NCI-H1436 (cell line): Measurements from ENCODE around the gene PCARE.
"Not testable (repeated sequence)": the region's sequence is repeated elsewhere in the genome, so short reads cannot be mapped to it uniquely, and the experiment has no call there.

Source experiments
- DNase-seq: peaks from one replicate; lab custom pipeline; 2025; lab: John Stamatoyannopoulos, UW

Gene PCARE

DNA sequence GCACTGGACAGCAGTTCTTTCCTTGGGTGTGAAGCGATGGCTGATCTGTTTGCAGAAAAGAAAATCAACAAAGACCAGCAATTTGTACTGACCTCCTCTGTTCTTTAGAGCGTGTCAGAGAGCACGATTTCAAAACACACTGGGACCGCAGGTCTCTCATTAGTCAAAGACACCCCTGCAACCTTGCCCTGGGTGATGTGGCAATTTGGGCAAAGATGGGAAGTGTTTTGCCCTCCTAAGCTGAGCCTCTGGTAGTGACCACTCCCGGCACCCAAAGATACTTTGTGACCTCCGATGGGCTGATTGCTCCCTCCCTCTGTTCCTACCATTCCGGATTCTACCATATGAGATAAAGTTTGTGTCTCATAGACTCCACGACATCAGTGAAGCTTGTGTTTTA is 22.6 kb upstream of the PCARE start:
- no peak for DNase-seq

DNA sequence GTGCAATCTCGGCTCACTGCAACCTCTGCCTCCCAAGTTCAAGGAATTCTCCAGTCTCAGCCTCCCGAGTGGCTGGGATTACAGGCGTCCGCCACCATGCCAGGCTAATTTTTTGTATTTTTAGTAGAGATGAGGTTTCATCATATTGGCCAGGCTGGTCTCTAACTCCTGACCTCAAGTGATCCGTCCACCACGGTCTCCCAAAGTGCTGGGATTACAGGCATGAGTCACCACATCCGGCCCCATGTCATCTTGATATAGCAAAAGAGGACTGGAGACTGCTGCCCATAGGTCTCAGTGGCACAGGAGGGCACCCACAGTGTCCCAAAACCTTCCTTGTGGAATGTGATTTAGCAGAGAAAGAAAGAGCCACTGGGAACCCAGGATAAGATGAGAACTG is 16.0 kb upstream of the PCARE start:
- DNase-seq: not testable (repeated sequence)

DNA sequence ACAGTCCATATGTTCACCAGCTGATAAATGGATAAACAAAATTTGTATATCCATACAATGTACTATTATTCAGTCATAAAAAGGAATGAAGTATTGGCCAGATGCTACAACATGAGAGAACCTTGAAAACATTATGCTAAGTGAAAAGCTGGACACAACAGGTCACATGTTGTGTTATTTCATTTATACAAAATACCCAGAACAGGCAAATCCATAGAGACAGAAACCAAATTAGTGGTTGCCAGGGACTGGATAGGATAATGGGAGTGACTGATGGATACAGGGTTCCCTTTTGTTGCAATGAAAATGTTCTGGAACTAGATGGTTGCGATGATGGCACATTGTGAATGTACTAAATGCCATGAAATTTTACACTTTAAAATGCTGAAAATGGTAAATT is 10.2 kb upstream of the PCARE start:
- no peak for DNase-seq

DNA sequence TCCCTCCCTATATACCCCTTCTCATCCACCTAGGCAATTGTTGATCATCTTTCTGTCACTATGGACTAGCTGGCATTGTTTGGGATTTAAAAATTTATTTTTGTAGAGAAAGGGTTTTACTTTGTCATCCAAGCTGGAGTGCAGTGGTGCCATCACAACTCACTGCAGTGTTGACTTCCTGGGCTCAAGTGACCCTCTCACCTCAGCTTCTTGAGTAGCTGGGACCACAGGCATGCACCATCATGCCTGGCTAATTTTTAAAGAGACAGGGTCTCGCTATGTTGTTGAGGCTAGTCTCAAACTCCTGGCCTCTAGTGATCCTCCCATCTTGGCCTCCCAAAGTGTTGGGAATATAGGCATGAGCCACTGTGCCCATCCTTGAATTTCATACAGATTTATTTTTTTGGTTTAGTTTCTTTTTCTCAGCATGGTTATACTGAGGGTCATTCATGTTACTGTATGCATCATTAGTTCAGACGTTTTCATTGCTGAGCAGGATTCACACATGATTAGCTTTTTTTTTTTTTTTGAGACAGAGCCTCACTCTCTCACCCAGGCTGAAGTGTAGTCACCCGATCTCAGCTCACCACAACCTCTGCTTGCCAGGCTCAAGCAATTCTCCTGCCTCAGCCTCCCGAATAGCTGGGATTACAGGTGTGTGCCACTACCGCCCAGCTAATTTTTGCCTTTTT is 8.6 kb upstream of the PCARE start:
- DNase-seq: no peak

DNA sequence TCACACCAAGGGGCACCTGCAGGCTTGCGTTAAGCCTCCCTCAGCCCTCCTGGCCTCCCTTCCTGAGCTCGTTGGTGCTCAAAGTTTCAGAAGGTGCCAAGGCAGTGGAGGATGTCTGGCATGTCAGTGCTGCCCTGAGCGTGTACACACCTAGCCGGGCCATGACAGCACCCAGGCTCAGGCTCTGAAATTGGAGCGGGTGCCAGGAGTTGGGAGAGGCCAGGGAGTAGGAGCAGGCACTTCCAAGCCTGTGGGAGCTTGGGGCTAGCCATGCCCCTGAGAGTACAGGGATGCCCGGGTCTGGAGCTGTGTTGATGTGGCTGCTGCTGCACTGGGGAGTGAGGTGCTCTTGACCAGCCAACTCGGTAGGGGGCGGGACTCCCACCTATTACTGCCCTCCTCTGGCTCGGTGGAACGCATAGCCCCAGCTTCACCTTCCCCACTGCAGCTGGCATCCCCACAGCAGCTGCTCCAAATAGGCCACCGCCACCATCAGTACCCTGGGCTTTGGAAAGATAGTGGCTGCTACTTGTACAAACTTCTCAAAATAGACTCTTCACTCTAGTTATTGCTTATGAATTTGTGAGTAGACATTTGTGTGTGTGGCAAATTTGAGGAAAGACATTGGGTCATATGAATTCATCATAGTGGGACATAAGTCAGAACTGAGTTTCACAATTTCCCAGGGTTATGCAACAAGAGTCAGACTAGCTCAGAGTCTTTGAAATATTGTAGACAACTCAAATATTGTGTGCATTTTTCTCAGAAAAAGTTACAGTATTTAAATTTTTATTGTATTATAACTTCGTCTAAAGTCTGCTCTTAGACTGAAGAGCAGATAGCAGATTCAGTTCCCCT is 6.8 kb upstream of the PCARE start:
- DNase-seq: no peak

DNA sequence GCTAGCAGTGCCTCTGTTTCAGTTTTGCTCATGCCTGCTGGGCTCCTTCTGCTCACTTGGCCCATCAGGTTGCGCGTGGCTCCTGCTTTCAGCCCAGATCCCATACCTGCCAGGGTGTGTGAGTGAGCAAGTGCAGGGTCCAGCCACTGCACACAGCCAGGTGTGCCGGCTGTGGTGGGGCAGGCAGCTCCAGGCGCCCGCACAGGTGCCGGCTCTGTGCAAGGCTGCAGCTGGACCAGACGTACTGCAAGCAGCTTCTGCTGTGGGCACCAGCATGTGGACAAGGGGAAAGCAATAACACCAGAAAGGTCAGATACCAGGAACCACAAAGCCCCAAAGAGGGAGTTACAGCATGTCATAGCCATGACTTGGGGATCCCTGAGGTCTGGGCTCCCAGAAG is 5.6 kb upstream of the PCARE start:
- DNase-seq: no peak

DNA sequence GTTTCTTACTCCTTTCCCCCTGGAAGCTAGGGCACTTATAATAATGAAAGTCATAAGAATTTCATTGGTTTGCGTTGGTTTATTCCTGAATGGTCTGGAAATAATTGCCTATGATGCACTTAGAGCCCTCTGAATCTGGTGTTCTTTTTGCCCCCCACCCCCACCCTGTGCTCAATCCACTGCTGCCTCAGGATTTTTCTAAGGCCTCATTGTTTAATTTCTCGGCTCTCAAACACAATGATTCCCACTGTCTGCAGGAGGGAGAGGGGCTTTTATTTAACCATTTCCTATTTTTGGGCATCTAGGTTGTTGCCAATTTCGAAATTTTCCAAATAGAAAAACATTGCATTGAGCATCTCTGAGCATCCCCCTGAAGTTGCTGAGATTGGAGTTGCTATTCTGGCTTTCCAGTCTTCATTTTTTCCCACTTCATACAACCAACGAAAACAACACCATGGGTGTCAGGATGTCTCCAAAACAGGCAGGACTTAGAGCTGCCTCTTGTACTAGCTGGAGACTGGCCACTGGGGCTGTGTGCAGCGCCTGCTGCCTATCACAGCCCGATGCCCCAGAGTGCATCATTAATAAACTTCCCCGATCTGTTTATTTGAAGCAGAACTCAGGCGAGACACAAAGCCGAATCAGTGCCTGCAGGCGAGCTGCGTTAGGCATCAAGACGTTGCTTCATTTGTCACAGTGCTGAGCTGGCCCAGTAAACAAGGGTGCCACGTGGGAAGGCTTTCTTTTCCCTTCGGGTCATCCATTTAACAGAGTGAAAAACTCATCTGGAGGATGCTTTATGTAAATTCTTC is 1.8 kb upstream of the PCARE start:
- DNase-seq: no peak

DNA sequence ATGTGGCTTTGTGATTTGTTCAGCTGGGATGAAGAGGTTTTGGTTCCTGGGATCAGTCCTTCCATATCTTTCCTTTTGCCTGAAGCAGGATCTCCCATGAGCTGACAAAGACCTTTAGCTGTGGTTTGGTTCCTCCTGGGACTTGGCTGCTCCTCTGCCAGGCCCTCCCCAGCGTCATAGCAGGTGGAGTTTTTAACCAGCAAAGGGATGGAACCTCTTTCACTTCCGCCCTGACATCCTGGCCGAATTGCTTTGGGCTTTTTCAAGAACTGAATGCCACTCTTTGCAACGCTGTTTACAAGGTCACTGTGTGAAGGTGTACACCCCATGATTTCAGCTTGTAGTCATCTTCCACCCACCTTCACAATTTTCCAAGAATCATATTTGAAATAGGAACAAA is 390 bp downstream of the PCARE start:
- no peak for DNase-seq

DNA sequence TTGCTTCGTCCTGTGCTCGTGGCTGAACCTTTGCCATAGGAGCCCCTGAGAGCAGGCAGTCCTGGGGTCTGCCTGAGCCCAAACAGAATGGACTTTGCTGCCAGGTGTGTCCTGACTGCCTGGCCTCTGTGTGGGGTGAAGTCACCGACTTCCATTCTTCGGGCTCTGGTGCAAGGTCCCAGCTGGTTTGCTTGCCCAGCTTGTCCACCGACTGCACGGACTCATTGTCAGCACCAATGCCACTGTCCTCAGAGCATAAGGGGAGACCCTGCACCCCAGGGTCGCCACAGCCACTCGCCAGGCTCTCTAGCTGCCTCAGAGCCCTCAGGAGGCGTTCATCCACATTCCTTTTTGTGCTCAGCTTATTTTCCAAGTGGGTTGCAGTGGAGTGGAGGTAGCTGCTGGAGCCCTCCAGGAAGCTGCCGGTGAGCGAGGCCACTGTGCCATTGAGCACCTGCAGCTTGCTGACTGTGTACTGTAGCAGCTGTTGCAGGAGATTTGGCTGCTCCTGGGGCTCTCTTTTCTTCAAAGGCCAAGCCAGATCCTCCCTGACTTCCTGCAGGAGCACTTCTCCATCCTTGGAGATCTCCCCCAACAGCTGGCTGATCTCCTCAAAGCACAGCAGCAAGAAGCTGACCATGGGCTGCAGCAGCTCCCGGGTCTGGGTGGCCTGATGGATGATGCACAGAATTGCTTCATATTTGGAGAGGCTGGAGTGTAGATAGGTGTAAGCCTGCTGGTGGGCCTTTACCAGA is 1.2 kb downstream of the PCARE start:
- no peak for DNase-seq

DNA sequence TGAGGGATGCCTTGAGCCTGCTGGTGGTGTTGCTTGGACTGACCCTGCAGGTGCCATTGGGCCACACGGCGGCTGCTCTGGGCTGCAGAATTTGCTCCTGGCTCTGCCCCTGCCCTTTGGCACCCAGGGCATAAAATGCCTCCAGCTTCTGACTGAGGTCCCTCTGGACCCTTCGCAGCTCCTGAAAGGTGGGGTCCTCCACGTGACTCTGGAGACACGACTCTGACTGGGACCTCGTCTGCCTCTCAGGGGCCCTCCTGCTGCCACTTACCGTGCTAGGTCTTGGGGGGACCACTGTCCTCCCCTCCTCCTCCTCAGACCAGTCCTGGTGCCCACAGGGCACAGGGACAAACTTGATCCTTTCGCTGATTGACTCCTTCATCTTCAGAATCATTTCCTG is 2.1 kb downstream of the PCARE start:
- DNase-seq: no peak

DNA sequence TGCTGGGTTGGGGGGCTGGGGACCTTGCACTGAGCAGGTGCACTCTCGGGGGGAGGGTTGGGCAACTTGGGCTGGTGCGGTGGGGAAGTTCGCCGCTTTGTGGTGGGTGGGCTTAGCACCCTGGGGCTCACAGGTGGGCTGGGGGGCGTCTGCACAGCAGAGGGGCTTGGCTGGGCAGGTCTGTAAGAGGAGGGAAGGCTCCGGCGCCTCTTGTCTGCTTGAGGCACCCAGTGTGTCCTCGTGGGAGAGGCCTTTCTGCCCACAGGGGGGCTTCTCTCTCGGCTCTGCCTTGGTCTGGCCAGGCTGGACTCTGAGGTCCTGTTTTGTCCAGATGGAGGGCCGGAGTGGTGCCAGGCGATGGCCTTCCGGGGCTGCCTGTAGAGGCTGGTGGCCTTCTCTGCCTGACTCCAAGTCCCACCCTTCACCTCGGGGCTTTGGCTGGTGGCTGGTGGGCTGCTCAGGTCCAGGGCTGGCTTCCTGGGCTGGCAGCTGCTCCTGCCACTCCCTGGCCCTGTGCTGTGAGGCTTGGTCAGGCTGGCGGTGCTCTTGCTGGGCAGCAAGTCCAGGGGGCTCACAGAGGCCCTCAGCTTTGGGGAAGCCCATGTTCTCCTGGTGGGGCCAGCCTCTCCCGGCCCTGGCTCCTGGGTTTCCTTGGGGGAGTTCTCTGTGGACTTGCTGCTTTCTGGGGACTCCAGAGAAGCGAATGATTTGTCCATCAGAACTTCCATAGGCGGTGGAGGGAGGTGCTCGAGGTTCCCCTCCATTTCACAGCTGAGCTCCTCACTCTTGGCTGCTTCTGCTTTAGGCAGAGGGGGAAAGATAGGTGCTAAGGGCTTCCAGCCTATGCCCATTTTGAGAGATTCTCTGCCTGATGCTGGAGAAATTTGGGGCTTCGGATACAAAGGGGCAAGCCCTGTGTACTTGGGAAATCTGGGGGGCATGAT is 3.0 kb downstream of the PCARE start:
- no peak for DNase-seq

DNA sequence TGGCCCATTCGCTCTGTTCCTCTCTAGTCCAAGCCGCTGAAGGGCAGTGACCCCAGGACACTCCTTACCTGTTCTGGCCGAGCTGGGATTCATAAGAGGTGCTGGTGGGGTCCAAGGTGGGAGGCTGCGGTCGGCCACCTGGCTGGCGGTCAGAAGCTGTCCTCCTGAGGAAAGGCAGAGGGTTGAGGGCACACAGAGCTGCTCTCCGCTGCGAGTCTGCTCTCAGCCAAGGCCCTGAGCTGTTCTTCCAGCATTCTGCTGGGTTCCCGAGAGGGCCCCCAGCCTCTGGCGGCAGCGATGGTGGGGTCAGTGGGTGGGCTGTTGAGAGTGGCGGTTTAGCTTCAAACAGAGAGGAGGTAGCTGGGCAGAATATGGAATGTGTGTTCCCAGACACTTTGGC is 3.8 kb downstream of the PCARE start:
- no peak for DNase-seq

DNA sequence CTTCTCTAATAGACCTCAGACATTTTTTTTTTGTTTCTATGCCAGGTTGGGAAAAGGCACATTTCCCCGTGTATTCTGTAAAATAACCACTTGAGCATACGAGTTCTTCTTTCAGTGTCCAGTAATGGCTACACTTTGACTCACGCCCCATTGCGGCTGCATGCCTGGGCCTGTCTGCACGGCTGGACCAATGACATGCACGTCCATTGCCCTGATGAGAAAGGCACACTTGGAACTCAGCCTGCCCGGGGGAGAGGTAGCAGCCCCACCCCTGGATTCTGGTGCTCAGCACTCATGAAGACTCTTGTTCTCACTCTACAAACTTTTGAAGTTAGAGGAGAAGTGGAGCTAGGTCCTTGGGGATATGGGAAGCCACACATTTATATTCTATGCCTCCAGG is 5.8 kb downstream of the PCARE start:
- DNase-seq: no peak

DNA sequence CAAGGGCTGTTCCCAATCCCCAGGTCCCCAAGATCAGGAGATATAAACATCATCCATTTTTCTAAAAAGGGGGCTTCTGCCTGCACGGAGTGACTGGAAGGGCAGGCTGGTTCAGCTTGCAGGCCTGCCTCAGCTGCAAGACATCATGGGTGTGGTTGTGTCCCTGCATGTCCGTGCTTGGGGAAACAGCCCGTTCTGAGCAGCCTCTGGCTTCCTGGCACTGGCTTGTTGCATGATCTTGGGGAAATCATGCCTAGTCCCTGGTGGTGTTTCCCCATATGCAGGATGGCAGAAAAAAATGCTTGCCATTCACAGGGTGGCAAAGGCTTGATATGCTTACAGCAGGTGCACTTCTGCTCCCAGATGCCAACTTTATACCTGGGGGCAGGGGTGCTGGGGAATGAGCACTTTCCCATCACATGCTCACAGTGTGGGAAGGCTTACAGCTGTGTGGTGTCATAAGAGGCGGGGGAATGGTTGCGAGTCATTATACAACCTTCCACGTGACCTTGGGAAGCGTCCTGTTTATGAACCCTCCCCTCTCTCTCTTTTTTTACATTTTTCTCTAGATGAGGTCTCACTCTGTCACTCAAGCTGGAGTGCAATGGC is 7.2 kb downstream of the PCARE start:
- no peak for DNase-seq

DNA sequence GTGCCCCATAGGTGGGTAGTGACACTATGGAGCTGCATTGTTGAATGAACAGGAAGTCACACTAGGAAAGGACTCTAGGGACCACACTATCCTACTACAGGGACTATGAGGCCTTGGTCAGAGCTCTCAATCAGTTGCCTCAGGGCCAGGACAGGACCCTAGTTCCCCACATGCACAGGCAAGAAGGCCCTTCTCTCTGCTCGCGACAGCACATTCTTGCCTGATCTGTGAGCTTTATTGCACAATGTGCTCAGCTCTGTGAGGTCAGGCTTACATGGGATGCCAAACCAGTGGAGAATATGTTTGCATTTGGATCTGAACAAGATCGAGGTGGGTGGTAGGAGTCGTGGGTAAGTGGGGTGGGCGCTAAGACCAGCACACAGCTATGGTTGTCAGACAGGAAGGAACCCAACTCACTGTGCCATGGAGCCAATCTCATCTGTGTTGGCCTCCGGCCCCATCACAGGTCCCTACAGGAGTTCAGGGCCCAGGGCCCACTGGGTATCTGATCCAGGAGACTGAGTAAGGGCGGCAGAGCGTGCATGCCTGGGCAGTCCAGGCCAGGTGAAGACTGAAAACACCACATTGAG is 8.0 kb downstream of the PCARE start:
- DNase-seq: no peak

DNA sequence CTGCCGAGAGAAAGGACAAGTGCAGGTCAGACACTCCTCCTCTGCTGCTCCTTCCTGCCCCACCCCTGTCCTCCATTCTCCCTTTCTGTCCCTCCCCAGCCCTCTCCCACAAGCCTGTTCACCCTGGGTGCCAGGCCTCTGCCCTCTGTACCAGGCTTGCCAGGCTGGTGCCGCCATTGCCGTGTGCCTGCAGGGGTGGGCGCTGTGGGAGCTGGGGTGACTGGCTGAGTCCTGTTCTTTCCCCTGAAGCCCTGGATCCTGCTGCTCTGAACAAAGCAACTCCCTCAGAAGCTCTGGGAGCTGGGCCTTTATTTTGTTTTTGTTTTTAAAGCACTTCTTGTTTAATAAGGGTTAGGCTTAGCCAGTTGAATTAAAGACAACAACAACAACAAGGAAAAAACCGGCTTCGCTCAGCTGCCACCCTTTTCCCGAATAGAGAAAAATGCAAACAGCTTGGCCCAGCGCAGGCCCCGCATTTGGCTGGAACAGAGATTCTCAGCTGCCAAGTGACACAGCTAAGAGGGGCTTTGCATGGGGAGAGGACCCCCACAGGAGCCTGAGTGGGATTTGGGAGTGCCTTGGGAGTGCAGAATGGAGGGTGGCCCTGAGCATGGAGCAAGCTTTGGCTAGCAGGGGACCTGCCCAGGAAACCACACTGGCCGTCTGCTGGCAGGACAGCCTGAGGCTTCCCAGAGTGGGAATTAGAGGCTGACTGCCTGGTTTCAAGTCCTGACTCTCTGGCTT is 9.1 kb downstream of the PCARE start:
- DNase-seq: no peak

DNA sequence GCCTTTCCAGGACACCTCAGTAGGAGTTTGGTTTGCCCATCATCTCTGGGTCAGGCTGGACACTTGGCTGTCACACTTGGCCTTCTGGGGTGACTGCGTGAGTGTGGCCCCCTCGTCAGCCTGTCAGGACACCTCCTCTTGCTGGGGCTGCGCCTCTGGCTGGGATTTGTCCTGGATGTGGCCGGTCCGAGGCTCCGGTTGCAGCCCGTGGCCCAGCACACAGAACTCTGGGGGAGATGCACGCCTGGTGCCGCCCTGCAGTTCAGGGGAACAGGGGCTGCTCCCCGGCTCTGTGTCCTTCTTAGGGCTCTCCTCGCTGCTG is 9.6 kb downstream of the PCARE start:
- no peak for DNase-seq

DNA sequence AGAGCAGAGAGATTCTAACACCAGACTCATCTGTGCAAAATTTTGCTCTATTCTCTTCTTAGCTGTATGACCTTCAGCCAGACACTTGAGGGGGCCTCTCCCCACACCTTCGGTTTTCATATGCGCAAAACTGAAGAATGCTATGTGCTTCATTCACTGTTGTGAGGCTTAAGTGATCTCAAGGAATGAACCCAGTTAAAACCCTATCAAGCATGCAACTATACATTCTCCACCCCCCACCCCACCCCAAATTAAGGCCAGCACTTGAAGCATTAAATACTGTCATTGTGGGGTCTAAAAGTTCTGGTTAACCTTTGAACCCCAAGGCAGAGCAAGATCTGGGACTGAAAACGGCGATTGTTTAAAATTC is 10.0 kb downstream of the PCARE start:
- DNase-seq: no peak

DNA sequence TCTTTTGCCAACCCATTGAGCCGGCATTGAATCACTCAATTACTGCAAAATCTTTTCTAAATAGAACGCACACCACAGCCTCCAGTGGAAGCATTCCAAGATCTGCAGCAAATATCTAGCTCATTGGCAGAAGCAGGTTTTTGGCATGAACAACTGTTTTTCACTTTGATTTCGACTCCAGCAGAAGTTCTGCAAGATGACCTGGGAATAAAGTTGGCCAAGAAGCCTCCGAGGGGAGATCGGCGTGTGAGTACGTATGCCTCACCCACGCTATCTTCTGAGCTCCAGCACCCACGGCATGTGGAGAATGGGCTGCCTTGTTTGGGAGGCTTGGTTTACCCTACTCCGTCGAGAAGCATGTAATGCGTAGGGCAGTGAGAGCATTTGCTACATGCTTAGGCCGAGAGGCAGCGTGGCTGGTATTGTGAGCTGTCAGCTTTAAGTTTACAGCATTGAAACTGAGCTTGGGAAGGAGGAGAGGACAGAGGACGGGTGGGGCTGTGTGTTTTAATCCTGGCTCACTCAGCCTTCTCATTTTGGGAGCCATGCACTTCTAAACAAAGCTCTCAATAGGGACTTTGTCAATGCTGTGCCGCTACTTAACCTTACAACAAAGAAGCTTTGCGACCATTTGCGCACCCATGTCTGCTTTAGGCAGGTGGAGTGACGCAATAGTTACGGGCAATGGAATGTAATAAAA is 10.5 kb downstream of the PCARE start:
- DNase-seq: no peak
